HL-60 (cell line): ENCODE results near the gene KRT6A.

Experiments
- CTCF ChIP-seq: IDR thresholded peaks from one replicate; pipeline ENCODE4 v1.5.1; 2011; ENCODE audit warnings: low read length, control low read depth, inconsistent platforms; ENCODE audit not compliant: insufficient read depth
- GABPA ChIP-seq: IDR thresholded peaks from 2 replicates; pipeline ENCODE4 v1.6.1; 2012; ENCODE audit warnings: low read depth
- POLR2AphosphoS5 ChIP-seq: IDR thresholded peaks from 2 replicates; pipeline ENCODE4 v1.6.1; 2012; ENCODE audit warnings: low read depth
- REST ChIP-seq: IDR thresholded peaks from 2 replicates; pipeline ENCODE4 v1.6.1; 2012; ENCODE audit warnings: low read depth; ENCODE audit not compliant: insufficient replicate concordance
- SPI1 ChIP-seq: IDR thresholded peaks from 2 replicates; pipeline ENCODE4 v1.6.1; 2012; ENCODE audit warnings: low read depth, mild to moderate bottlenecking, borderline replicate concordance

GRCh38 chr12:52521568-52522266 lies 28.7 kb upstream of the KRT6A start:
- no peak for TF ChIP-seq CTCF
- TF ChIP-seq POLR2AphosphoS5 = no peak
- TF ChIP-seq REST = no peak
- no peak for TF ChIP-seq SPI1
- no peak for TF ChIP-seq GABPA
